AG04450 (cell line): ENCODE results near the gene PACS2. TPM values are rescaled to one million over a fixed set of nuclear protein-coding genes. Genes with fewer than 3 reads are reported as not detected.

Experiments used
- CTCF ChIA-PET: fragments of 300-600, 350-600 bp; formaldehyde crosslinking; extraction: SDS; loops from one replicate; lab custom pipeline; 2022; ENCODE audit warnings: antibody characterized with exemption, inconsistent platforms; lab: Charles Lee
- POLR2A ChIA-PET: fragments of 350-600 bp; formaldehyde crosslinking; extraction: SDS; loops from one replicate; lab custom pipeline; 2021; ENCODE audit warnings: antibody characterized with exemption, inconsistent platforms; lab: Yijun Ruan, JAX
- DNase-seq: peaks from one replicate; pipeline ENCODE4 v3.0.0-alpha.2; 2011; ENCODE audit warnings: low read depth, low spot score
- H3K27ac ChIP-seq: one replicate; pipeline ENCODE4 v1.5.1; 2012; ENCODE audit warnings: low read depth, low read length, control low read depth
- H3K27me3 ChIP-seq: one replicate; pipeline ENCODE4 v1.6.0; 2012; ENCODE audit warnings: low read length; ENCODE audit not compliant: control insufficient read depth, insufficient read depth
- H3K4me3 ChIP-seq: 2 replicates; pipeline ENCODE4 v1.5.1; 2011; ENCODE audit warnings: mild to moderate bottlenecking, low read depth, low read length, control low read depth
- H3K9me3 ChIP-seq: 2 replicates; pipeline ENCODE4 v1.5.1; 2012; ENCODE audit warnings: low read length; ENCODE audit not compliant: control insufficient read depth, insufficient read depth
- polyA plus RNA-seq: library from polyadenylated mRNA; depleted of rRNA; stranded (reverse); fragments of >200 nt; gene quantifications from 2 replicates; pipeline ENCODE4 v1.2.3, GENCODE V29; 2011
- TF ChIP-seq, protein P1 (sequence below): IDR thresholded peaks from 2 replicates; pipeline ENCODE4 v1.5.1; 2011; ENCODE audit warnings: low read depth, low read length, control low read depth, inconsistent platforms

The PACS2 gene
- polyA plus RNA-seq, 1 experiment, result 13.0 TPM

DNA sequence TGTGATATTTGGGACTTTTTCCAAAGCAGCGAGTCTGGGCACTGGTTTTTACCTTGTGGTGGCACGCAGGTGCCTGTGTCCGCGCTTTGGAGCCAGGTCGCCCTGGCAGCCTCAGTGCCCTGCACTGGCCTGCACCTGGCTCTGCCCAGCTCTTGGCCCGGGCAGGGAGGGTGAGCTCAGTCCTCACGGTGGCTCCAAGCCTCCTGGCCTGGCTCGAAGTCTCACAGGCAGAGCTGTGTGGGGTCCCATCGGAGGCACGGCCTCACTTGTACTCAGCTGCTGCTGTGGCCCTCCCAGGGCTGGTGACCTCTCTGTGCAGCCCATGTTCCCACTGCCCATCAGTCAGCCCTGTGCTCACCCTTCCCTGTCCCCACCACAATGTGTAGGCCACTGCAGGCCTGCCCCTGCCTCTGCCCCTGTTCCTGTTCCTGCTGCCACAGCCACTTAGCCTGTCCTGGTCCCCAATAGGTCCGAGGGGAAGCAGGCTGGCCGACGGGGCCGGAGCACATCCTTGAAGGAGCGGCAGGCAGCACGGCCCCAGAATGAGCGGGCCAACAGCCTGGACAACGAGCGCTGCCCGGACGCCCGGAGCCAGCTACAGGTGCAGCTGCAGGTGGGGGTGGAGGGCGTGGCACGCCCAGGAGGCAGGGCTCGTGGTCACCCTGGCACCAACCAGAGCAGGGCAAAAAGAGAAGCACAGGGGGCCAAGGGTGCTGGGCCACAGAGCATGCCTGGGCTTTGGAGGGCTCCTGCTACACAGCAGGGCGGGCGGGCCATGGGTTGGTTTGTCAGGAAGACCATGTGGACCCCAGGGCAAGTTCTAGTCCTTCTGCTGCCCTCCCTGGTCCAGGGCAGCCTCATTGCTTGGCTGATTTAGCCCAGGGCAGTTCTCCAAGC is 67.1 kb downstream of the PACS2 start:
- no peaks in the 10 kb centered on the region for H3K27me3 ChIP-seq
- H3K27ac ChIP-seq, result no peak overlapping the region
- TF ChIP-seq, protein P1, sequence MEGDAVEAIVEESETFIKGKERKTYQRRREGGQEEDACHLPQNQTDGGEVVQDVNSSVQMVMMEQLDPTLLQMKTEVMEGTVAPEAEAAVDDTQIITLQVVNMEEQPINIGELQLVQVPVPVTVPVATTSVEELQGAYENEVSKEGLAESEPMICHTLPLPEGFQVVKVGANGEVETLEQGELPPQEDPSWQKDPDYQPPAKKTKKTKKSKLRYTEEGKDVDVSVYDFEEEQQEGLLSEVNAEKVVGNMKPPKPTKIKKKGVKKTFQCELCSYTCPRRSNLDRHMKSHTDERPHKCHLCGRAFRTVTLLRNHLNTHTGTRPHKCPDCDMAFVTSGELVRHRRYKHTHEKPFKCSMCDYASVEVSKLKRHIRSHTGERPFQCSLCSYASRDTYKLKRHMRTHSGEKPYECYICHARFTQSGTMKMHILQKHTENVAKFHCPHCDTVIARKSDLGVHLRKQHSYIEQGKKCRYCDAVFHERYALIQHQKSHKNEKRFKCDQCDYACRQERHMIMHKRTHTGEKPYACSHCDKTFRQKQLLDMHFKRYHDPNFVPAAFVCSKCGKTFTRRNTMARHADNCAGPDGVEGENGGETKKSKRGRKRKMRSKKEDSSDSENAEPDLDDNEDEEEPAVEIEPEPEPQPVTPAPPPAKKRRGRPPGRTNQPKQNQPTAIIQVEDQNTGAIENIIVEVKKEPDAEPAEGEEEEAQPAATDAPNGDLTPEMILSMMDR, result no peak
- H3K4me3 ChIP-seq, result no peak overlapping the region
- DNase-seq, result no peak
- CTCF ChIA-PET, result interaction anchor here (1.0 to 1.3 kb wide), 2 partner anchors 11 to 147 kb away, joined by 4 to 5 read pairs; no protein-coding TSS in a partner anchor
- POLR2A ChIA-PET, result no interaction called here
- H3K9me3 ChIP-seq, result peaks cover 7% of the 10 kb centered on the region; the same call in 1 of the 2 replicates

DNA sequence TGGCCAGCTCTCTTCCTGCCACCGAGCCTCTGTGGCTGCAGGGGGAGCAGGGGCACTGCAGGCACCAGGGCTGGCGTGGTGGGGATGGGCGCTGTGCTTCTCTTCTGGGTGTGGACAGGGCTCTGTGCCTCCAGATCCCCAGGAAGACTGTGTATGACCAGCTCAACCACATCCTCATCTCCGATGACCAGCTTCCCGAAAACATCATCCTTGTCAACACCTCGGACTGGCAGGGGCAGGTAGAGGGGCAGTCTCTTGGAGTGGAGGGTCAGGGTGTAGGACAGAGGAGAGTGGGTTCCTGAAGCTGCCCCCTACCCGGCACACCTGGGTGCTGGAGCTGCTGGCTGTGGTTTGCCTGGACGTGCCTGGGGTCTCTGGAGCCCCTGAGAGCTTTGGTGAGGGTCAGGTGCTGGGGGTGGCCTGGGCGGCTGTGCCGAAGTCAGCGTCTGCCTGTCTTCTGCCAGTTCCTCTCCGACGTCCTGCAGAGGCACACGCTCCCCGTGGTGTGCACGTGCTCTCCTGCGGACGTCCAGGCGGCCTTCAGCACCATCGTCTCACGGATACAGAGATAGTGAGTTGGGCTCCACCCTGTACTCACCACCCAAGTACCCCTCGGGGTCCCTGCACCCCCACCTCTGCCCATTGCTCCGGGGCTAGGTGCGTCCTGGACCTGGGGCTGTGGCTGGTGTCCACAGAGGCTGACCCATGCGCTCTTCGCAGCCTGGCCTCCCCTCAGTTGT is 68.0 kb downstream of the PACS2 start:
- DNase-seq, result no peak
- Histone ChIP-seq H3K27ac (no peak overlapping the region), H3K4me3 (no peak overlapping the region), H3K9me3 (peaks cover 7% of the 10 kb centered on the region; the same call in 1 of the 2 replicates), H3K27me3 (no peaks in the 10 kb centered on the region)
- POLR2A ChIA-PET, result no interaction called here
- TF ChIP-seq, protein P1, result no peak
- CTCF ChIA-PET, result interaction anchor here (1.0 to 1.3 kb wide), 2 partner anchors 12 to 146 kb away, joined by 4 to 5 read pairs; no protein-coding TSS in a partner anchor

DNA sequence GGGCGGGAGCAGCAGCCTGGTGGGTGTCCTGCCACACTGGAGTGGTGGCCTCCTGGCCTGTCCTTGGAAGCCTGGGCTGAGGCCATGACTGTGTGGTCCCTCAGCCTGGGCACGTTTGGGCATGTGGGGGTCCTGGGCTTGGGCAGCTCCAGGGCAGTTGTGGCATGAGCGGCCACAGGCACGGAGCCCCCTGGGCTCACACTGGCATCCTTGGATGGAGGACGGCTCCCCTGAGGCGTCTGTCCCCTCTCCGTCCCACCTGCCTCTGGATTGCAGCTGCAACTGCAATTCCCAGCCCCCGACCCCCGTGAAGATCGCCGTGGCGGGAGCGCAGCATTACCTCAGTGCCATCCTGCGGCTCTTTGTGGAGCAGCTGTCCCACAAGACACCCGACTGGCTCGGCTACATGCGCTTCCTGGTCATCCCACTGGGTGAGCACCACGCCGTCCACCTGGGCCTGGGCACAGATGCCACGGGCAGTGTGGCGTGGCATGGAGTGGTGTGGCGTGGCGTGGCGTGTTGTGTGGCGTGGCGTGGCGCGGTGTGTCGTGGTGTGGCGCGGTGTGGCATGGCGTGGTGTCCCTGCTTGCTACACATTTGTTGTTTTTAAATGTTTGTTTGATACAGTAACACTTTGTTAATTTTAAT is 68.7 kb downstream of the PACS2 start:
- TF ChIP-seq, protein P1, result no peak
- no peaks in the 10 kb centered on the region for H3K27me3 ChIP-seq
- H3K9me3 ChIP-seq, result peaks cover 7% of the 10 kb centered on the region; the same call in 1 of the 2 replicates
- H3K4me3 ChIP-seq, result no peak overlapping the region
- H3K27ac ChIP-seq, result no peak overlapping the region
- CTCF ChIA-PET, result no interaction called here
- no peak for DNase-seq
- POLR2A ChIA-PET, result no interaction called here

DNA sequence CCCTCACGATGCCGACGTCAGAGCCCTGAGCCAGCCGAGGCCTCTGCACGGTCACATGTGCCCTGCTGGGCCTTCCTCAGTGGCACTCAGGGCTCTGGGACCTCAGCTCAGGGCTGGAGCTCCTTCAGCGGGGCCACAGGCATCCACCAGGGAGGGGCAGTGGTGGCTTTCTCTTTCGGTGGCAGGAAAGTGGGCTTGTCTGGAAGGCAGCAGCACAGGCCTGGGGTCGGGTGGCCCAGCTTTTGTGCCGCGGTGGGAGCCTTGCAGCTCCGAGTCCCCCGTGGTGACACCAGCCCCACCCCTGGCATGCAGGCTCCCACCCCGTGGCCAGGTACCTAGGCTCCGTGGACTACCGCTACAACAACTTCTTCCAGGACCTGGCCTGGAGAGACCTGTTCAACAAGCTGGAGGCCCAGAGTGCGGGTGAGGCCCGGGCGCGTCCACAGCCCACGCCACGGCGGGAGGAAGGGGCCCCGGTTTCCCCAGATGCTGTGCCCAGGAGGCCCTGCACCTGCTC is 69.6 kb downstream of the PACS2 start:
- peaks cover 7% of the 10 kb centered on the region; the same call in 1 of the 2 replicates for H3K9me3 ChIP-seq
- TF ChIP-seq, protein P1, result no peak
- no peak overlapping the region for H3K27ac ChIP-seq
- no peaks in the 10 kb centered on the region for H3K27me3 ChIP-seq
- no peak overlapping the region for H3K4me3 ChIP-seq
- CTCF ChIA-PET, result no interaction called here
- DNase-seq, result no peak
- POLR2A ChIA-PET, result no interaction called here
